CD4-positive, alpha-beta T cell treated with Interleukin-1 beta for 1 hour (primary cell): ENCODE data around the gene PILRB.
"Not testable (repeated sequence)": the region's sequence is repeated elsewhere in the genome, so short reads cannot be mapped to it uniquely, and the experiment has no call there.

ENCODE experiments used
- DNase-seq, 2 donors: peaks; one replicate each; pipeline ENCODE4 v3.0.0-alpha.2; 2020 to 2022

PILRB gene

DNA sequence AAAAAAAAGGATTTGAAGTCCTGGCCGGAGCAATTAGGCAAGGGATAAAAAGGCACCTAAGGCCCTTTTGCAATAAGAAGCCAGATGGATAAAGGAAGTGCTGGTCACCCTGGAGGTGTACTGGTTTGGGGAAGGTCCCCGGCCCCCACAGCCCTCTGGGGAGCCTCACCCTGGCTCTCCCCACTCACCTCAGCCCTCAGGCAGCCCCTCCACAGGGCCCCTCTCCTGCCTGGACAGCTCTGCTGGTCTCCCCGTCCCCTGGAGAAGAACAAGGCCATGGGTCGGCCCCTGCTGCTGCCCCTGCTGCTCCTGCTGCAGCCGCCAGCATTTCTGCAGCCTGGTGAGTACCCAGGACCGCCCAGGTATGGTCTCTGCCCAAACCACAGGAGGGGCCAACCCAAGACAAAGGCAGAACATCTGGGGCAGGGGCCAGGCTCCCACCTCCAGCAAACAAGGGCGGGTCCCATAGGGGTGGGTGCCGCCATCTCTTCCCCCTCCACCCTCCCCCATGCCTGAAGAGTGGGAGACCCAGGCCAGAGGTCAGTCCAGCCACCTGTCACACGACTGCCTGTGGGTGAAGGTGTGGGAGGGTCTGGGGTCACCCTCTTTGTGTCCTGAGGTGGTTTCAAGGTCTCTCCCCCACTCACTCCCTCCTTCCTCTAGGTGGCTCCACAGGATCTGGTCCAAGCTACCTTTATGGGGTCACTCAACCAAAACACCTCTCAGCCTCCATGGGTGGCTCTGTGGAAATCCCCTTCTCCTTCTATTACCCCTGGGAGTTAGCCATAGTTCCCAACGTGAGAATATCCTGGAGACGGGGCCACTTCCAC is at the start of gene PILRB:
PILRB (plus strand) TSS at position 91 of the 830 bp plus-strand sequence; CDS start at position 277, 186 bp downstream.
- DNase-seq = no peak

DNA sequence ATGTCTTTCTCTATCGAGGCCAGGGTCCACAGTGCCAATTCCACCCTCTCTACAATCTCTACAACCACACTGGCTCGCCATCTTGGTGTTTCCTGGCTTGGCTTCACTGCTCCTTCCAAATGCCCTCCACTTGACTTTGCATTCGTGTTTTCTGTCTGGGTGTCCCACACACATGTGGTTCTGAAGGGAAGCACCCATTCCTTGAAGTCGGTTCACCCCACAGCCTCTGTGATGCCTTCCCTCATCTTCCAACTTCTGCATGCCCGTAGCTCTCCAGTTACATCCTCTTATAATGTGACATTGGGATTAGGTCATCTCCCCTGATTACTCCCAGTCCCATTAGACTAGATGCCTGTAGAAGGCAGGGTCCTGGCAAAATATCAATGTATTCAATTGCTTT is 39.6 kb upstream of the PILRB start:
- not testable (repeated sequence) for DNase-seq

DNA sequence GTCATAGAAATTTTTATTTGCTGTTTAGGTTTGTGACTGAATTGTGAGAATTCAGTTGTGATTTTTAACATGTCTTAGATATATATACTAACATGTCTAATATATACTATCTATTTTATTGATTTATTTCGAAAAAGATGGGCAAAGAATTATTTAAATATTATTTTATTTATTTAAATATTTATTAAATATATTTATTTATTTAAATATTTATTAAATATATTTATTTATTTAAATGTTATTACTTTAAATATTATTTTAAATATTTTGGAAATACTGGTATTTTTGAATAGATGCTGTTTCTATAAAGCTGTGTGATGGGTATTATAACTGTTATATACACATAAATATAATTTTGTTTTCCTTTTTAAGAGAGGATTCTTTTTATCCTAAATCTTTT is 36.3 kb upstream of the PILRB start:
- not testable (repeated sequence) for DNase-seq

DNA sequence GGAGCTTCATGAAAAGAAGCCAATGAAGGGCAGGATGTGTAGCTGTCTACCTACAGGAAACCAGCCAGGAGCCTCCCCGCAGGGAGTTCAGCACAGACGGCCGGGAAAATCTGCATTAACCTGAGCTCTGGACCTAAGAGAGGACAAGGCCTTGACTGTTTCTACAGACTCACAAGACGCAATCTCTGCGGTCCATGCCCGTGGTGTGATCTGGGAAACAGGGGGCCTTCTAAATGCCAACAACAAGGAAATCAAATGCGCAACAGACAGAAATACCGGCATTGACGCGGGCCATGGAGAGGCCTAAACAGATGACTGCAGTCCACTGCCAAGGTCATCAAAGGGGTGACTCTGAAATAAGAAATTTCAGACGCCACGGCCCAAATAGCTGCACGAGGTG is 33.7 kb upstream of the PILRB start:
- not testable (repeated sequence) for DNase-seq

DNA sequence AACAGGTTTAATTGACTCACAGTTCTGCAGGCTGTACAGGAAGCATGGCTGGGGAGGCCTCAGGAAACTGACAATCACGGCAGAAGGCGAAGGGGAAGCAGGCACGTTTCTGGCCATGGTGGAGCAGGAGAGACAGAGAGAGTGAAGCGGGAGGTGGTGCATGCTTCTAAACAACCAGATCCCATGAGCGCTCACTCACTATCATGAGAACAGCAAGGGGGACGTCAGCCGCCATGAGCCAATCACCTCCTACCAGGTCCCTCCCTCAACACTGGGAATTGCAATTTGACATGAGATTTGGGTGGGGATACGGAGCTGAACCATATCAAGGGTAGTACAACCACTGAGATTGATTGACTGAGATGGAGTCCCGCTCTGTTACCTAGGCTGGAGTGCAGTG is 32.2 kb upstream of the PILRB start:
- not testable (repeated sequence) for DNase-seq

DNA sequence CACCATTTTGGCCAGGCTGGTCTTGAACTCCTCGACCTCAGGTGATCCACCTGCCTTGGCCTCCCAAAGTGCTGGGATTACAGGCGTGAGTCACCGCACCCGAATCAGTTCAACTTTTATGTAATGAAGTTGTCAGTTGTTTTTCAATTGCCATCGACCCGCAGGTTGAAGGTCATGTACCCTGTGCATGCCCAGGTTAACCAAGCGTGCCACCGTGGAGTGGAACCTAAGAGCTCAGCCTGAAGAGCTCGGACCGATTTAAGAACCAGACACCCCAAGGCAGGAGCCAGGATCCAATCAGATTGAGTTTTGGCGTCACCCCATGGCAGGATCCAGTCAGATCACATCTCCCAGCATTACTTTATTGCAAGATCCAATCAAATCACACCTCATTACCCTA is 31.0 kb upstream of the PILRB start:
- not testable (repeated sequence) for DNase-seq

DNA sequence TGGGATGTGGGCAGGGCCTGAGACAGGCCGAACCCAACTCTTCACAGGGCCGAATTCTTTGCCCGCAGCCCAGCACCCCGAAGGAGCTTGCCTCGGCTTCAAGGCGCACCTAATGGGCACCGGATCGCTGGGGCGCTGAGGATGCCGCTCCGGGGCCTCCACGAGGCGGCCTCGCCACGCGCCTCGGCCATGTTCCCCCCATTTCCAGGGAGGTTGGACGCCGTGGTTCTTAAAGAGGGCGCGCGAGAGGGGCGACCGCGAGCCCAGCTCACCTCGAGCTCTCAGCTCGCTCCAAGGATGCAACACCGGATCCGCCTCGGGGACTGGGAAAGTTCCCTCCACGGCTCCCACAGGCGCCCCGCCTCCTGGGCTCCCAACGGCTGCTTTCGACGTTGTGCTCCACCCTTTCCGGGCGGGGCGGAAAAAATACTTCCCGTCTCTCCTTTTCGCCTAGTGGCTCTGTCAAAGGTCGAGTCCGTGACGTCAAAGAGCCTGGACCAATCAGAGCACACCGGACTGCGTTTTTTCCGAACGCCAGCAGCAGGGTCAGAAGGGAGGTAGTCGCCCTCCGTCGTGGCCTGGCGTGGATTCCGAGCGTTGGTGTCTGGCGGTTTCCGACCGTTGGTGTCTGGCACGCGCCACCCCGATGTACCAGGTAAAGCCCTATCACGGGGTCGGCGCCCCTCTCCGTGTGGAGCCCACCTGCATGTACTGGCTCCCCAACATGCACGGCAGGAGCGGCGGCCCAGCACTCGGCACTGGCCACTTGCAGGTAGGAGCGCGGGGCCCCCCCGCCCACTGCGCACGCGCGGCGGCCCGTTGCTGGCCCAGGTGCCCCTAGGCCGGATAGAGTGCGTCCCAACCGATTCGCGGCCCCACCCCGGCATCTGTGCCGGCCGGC is 22.1 kb upstream of the PILRB start:
- peak; percentile 90 to 92 for DNase-seq

DNA sequence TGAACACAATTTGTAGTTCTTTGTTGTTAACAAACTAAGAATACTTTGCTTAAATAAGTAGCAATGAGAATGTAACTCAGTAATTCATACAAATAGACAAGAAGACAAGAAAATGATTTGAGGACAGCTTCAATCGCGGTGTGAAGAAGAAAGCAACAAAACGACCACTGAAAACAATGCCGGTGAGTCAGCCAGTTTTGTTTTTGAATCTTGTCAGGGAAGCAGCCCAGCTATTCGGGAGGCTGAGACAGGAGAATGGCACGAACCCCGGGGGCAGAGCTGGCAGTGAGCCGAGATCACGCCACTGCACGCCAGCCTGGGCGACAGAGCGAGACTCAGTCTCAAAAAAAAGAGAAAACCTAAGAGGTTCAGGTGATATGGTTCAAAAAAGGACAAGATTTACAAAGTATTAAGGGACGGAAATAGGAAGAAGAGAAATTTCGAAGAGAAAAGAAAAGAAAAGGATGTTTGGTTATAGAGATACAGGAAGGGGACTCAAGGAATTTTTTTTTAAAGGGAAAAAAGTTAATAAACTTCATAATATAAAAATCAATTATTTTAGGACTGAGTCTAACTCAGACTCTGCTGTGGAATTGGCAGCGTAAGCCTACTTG is 19.7 kb upstream of the PILRB start:
- not testable (repeated sequence) for DNase-seq

DNA sequence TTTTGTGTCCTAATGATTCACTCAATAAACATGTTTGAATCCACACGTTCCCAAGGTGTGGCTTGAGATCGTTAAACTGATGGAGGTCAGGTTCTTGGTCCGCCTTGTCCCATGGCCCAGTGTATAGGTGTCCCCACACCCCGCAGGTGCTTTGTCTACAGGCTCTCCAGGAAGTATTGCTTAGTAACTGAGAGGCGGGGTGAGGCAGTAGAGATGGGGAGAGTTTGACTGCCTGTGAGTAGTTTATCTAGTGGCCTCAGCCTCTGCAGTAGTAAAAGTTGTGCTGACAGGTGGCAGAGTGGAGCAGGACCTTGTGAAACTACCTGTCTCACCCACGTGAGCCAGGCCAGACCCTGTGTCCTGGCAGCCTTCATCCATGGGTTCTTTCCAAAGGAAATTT is 16.6 kb upstream of the PILRB start:
- not testable (repeated sequence) for DNase-seq

DNA sequence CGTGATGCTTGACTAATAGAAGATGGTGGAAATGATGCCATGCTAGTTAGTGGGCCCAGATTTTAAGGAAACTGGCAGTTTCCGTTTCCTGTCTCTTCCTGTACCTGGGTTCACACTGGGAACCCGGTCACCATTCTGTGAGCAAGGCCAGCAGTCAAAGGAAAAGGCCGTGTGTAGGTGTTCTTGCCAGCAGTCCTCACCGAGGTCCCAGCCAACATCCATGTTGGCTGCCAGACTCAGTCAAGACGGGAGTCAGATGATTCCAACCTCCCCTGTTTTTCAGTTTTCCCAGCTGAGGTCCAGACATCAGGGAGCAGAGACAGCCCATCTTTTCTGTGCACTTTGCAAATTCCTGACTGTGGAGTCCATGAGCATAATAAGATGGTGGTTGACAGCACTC is 15.2 kb upstream of the PILRB start:
- no peak for DNase-seq

DNA sequence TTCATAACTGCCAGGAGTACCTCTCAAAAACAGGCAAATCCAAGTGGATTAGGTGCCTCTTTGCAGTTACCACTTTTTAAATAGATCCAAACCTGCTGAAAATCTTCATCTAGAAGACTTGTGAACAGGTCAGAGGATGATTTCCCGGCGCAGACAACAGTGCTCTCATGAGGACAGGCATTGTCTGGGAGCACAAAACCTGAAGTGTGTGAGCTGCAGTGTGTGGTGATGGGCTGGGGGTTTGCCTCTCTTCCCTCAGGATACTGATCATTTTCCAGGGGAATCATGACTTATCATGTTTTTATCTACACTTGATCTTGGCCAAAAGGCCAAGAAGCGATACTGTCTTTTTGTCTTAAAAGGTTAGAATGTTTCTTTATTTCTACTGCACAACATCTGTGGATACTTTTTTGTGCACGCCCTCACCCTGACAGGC is 13.8 kb upstream of the PILRB start:
- not testable (repeated sequence) for DNase-seq

DNA sequence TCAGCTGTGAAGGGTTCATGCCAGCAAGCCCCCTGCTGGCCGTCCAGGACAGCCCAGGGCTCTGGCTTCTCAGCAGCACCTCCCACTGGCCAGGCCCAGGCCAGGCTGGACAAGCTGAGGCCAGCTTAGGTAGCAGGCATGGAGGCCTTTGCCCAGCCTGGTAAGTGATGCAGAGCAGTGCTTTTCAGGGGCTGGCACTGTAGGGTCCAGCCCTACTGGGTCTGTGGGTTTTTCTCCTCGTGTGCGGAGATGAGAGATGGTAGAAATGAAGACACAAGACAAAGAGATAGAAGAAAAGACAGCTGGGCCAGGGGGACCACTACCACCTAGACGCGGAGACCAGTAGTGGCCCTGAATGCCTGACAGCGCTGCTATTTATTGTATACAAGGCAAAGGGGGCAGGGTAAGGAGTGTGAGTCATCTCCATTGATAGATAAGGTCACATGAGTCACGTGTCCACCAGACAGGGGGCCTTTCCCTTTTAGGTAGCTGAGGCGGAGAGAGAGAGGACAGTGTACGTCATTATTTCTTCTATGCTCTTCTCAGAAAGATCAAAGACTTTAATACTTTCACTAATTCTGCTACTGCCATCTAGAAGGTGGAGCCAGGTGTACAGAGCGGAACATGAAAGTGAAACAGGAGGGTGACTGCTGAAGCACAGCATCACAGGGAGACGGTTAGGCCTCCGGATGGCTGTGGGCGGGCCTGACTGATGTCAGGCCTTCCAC is 13.2 kb upstream of the PILRB start:
- DNase-seq = peak; percentile 93 to 95

DNA sequence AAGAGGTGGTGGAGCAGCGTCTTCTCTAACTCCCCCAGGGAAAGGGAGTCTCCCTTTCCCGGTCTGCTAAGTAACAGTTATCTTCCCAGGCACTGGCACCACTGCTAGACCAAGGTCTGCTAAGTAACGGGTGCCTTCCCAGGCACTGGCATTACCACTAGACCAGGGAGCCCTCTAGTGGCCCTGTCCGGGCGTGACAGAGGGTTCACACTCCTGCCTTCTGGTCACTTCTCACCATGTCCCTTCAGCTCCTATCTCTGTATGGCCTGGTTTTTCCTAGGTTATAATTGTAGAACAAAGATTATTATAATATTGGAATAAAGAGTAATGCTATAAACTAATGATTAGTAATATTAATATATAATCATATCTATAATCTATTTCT is 12.6 kb upstream of the PILRB start:
- DNase-seq = peak; percentile 78

DNA sequence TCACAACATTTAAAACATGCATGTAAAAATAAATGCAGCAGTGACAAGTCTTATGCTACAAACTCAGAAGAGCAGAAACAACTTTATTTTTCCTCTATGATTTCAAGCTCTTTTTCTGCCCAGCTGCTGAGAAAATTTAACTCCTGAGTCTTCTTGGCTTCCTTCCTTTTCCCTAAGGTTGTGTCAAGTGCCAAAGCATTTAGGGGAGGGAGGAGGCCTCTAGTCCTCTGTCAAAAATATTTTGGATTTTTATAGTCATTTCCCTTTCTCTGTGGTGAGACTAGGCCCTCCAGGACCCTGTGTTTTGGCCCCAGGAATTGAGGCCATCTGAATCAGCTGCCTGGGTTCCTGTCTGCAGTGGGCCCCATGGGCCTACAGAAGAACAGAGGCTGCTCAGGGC is 11.0 kb upstream of the PILRB start:
- DNase-seq = no peak

DNA sequence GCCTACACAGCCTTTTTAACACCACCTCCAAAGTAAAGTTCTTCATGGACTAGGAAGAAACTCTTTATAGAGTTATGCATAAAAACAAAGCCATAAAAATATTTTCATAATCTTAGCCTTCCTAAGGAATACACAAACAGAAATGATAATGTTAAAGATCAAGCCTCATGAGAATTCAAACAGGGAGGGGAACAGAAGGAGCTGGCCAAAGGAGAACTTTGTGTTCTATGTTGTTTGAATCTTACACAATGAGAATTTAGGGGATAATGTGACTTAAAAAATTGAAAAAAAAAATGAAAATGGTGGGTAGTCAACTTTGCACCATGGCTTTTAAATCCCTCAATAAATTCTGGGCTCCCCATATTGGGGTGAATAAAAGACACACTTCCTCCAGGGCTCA is 9.1 kb upstream of the PILRB start:
- DNase-seq = no peak

DNA sequence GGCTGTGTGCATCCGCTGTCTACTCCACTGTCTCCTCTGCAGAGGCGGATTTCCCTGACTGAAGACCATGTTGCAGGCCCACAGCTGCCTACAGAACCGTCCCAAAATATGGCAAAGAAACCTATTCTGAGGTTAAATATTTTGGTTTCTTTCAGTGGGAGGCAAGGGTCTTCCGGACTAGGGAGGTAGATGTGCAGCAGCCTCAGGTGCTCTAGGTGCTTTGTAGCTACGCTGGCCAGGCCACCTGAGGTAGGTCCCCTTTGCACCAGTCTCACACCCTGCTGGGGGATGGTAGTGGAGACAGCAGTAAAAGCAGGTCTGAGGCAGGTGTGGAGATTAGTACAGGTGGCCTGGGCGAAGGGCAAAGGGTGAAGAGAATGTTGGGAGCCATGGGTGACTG is 8.2 kb upstream of the PILRB start:
- no peak for DNase-seq

DNA sequence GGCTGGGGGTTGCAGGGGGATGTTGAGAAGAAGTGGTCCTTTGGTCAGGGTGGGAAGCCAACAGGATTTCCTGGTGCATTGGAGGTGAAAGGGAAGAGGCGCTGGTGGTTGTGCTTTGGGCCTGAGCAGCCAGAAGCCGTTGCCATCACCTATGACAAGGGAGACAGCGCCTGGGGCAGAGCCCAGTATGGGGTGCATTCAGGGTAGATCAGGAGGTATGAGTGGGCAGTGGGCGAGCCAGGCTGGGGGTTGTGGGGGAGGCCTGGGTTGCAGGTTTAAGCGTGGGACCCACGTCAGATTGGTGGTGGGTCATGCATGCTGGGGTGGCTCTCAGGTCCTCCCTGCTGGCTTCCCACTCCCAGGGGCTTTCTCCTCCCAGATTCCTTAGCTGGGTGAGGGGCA is 6.3 kb upstream of the PILRB start:
- no peak for DNase-seq

DNA sequence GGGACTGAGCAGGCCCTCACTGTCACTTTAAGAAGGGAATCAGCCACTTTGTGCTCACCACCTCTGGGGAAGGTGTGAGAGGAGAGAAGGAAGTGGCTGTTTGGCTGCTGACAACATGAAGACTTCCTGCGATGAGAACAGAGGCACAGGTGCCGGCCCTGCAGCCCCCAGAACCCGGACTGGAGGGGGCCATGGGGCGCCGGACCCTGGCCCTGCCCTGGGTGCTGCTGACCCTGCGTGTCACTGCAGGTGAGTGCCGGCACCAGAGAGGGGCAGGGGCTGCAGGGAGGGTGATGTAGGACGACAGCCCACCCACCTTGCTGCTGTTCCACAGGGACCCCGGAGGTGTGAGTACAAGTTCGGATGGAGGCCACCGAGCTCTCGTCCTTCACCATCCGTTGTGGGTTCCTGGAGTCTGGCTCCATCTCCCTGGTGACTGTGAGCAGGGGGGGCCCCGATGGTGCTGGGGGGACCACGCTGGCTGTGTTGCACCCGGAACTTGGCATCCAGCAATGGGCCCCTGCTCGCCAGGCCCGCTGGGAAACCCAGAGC is 5.6 kb upstream of the PILRB start:
- DNase-seq = not testable (repeated sequence)

DNA sequence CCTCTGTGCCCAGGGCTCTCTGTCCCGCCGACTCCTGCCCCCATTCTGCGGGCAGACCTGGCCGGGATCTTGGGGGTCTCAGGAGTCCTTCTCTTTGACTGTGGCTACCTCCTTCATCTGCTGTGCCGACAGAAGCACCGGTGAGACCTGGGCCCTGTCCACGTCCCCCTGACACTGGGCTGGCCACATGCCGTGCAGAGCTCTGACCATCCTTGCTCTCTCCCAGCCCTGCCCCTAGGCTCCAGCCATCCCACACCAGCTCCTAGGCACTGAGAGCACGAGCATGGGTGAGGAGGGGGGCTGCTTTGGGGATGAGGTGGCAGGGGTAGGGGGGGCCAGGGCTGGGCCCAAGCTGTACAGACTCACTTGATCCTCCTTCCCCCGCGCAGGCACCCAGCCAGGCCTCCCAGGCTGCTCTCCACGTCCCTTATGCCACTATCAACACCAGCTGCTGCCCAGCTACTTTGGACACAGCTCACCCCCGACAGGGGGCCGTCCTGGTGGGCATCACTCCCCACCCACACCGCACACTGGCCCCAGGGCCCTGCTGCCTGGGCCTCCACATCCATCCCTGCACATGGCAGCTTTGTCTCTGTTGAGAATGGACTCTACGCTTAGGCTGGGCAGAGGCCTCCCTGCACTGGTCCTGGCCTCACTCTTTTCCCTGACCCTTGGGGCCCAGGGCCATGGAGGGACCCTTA is 4.8 kb upstream of the PILRB start:
- DNase-seq = no peak

DNA sequence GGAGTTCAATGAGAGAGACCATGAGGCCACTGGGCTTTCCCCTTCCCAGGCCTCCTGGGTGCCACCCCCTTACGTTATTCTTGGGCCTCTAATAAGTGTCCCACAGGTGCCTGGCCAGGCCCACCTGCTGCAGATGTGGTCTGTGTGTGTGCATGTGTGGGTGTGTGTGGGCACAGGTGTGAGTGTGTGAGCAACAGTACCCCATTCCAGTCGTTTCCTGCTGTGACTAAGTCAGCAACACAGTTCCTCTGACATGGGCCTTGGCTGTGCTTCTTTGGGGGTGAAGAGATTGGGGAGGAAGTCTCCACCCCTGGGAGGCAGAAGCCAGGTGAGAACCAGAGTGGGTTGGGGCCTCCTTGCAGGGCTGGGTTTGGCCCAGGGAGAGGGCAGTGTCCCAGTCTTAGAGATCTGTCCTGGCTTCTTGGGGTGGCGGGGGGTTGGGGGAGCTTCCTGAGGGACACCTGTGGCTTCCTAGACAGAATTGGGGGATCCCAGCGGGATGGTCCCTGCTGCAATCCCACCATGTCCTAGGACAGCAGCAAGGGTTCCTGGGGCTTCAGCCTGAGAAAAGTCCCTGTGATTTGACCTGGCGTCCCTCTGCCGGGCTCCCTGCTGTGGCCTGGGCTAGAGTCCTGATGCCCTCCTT is 4.1 kb upstream of the PILRB start:
- DNase-seq = peak; percentile 30 to 49

DNA sequence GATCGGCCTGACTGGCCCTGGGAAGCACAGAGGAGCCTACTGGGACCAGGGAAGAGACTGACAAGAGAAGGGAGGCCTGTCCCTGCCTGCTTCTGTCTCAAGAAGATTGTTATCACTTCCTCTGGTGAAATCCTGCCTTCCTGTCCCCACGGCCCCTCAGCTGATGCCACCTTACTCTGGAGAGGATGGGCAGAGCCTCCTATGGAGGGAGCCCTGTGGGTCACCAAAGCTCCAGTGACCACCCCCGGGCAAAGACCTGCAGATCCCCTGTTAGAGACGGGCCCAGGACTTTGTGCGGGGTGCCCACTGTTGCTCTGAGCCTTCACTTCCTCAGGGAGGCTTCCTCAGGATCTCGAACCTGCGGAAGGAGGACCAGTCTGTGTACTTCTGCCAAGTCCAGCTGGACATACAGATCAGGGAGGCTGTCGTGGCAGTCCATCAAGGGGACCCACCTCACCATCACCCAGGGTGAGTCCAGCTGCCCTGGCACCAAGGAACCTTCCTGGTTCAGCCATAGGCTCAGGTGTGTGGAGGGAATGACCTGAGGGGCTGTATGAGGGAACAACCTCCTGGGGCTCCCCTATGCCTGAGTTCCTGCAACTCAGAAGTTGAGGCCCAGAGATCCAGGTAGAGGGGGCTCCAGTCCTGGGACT is 1.4 kb upstream of the PILRB start:
- DNase-seq = no peak
